ENCODE measurements around the gene SUMO2.
"Not testable (repeated sequence)": the region's sequence is repeated elsewhere in the genome, so short reads cannot be mapped to it uniquely, and the experiment has no call there.

Gene SUMO2

DNA sequence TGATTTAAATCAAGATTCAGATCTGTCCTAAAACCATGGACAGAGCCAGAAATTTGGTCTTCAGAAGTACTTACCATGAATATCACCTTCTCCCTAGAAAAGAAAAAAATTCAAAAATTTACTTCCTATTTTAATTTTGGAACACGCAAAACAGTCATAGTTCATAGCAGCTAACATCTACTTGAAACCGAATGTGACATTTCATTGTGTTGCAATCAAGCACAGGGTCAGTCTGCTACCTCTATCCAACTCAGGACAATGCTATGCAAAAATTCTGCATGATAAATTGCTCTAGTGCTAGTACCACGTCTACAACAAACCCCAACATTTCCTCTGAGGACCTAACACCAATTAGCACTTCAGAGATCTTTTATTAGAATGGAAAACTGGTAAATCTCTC is 36.2 kb downstream of the SUMO2 start:
- in situ Hi-C loops (cut with MboI; ENCODE audit: low sequenced_read_pairs), result no loop called here

DNA sequence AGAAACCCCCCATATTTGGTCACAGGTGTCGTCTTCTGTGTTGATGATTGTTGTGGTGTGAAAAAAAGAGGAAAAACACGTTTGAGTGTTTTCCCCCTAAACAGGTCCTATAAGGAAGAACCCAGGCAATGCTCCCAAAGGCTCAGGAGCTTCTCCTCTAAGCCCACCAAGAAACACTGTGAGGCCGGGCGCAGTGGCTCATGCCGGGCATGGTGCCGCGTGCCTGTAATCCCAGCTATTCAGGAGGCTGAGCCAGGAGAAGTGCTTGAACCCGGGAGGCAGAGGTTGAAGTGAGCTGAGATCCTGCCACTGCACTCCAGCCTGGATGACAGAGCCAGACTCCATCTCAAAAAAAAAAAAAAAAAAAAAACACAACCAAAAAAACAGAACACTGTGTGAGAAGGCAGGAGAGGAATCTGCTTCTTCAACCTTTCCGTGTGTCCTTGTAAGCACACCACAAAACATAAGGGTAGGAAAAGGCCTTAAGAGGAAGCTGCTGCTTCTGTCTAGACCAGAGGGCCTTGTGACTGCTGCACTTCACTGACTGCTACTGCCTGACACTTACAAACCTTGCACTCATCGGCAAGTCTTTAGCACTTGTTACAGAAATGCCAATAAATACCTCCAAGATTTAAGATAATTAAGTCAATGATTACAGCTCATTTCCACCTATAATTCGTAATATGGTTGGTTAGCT is 37.8 kb downstream of the SUMO2 start:
- in situ Hi-C loops (cut with MboI; ENCODE audit: low sequenced_read_pairs), result no loop called here

DNA sequence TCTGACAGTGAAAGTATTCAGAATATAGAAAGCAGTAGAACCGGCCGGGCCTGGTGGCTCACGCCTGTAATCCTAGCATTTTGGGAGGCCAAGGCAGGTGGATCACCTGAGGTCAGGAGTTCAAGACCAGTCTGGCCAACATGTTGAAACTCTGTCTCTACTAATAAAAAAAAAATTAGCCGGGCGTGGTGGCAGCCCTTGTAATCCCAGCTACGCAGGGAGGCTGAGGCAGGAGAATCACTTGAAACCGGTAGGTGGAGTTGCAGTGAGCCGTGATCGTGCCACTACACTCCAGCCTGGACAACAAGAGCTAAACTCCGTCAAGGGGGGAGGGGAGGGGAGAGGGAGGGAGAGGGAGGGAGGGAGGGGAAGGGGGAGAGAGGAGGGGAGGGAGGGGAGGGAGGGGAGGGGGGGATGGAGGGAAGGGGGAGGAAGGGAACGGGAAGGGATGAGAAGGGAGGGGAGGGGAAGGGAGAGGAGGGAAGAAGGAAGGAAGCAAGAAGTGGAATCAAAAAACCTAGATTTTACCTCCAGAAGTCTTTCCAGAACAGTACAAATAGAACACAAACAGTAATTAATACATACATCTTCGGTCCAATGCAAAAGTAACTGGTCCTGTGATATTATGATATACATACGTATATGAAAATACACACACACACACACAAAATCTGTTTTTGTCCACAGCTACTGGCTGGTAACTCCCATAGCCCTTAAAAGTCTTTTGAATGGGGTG is 40.4 kb downstream of the SUMO2 start:
- in situ Hi-C loops (cut with MboI; ENCODE audit: low sequenced_read_pairs), result no loop called here

DNA sequence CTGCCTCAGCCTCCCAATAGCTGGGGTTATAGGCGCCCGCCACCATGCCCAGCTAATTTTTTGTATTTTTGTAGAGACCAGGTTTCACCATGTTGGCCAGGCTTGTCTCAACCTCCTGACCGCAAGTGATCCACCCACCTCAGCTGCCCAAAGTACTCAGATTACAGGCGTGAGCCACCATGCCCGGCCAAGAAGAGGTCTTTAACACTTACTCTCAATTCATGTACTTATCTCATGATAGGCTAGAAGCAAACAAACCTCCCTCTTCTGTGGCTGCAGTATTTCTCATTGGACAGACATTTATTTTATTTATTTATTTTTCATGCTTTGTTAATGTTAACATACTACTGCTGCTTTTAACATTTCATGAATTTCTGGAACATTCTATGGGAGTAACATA is 44.2 kb downstream of the SUMO2 start:
- in situ Hi-C loops (cut with MboI; ENCODE audit: low sequenced_read_pairs), result no loop called here

DNA sequence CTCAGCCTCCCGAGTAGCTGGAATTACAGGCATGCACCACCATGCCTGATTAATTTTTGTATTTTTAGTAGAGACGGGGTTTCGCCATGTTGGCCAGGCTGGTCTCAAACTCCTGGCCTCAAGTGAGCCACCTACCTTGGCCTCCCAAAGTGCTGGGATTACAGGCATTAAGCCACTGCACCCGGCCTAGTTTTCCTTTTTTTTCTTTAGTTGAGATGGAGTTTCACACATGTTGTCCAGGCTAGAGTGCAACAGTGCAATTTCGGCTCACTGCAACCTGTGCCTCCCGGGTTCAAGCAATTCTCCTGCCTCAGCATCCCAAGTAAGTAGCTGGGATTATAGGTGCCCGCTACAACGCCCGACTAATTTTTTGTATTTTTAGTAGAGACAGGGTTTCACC is 45.0 kb downstream of the SUMO2 start:
- in situ Hi-C loops (cut with MboI; ENCODE audit: low sequenced_read_pairs), result not testable (repeated sequence)

DNA sequence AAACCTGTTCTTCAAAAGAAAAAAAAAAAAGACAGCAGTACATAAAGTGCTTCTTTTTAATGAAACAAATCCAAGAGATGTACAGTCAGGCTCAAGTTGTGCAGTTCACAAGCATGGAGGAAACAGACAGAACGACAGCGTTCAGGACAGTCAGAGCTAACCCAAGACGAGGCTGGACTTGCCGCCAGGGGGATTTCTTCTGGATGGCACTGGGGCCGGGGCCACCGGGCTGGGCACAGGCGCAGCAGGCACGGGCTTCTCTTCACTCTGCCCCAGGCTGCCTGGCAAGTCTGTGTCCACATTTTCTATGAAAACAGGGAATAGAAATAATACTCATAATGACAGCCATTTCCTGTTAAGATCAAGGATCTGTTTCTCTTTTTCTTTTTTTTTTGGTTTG is 46.8 kb downstream of the SUMO2 start:
- in situ Hi-C loops (cut with MboI; ENCODE audit: low sequenced_read_pairs), result no loop called here

DNA sequence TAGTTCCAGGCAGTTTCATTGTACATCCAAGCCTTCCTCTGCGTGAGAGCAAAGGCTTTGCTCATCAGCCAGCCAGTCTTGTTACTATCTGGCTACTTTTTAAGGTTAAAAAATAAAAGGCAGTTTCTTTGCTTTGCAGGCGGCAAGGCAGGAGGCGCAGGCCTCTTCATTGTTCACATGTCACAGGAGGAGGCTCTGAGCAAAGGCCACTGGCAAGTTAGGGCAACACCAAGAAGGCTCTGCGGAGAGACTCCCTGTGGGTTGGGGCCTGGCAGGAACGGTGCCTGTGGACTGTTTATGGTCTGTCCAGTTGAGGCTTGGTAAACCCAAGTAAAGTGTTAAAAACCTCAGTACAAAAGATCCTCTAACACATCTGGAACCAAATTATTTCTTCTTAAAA is 47.3 kb downstream of the SUMO2 start:
- in situ Hi-C loops (cut with MboI; ENCODE audit: low sequenced_read_pairs), result no loop called here

DNA sequence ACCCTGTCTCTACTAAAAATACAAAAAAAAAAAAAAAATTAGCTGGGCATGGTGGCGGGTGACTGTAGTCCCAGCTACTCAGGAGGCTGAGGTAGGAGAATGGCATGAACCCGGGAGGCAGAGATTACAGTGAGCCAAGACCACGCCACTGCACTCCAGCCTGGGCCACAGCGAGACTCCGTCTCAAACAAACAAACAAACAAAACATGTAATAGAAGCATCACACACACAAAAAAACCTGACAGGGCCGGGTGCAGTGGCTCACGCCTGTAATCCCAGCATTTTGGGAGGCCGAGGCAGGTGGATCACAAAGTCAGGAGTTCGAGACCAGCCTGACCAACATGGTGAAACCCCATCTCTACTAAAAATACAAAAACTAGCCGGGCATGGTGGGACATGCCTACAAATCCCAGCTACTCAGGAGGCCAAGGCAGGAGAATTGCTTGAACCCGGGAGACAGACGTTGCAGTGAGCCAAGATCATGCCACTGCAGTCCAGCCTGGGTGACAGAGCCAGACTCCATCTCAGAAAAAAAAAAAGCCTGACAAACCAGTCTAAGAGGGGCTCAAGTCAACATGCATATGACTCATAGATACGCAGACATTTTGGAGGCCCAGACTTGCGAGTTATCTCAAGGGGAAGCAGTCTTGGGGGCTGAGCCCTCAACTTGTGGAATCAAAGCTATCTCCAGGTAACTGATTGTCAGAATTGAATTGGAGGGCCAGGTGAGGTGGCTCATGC is 49.0 kb downstream of the SUMO2 start:
- in situ Hi-C loops (cut with MboI; ENCODE audit: low sequenced_read_pairs), result not testable (repeated sequence)

DNA sequence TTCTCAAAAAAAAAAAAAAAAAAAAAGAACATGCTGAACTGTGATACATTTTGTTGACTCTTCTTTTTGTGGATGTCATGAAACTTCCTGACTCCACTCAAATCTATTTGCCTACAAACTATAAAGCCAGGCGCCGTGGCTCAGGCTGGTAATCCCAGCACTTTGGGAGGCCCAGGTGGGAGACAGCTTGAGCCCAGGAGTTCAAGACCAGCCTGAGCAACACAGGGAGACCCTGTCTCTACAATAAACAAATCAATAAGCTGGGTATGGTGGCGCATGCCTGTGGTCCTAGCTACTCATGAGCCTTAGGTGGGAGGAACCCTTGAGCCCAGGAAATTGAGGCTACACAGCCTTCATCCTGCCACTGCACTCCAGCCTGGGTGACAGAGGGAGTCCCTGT is 49.8 kb downstream of the SUMO2 start:
- in situ Hi-C loops (cut with MboI; ENCODE audit: low sequenced_read_pairs), result no loop called here

DNA sequence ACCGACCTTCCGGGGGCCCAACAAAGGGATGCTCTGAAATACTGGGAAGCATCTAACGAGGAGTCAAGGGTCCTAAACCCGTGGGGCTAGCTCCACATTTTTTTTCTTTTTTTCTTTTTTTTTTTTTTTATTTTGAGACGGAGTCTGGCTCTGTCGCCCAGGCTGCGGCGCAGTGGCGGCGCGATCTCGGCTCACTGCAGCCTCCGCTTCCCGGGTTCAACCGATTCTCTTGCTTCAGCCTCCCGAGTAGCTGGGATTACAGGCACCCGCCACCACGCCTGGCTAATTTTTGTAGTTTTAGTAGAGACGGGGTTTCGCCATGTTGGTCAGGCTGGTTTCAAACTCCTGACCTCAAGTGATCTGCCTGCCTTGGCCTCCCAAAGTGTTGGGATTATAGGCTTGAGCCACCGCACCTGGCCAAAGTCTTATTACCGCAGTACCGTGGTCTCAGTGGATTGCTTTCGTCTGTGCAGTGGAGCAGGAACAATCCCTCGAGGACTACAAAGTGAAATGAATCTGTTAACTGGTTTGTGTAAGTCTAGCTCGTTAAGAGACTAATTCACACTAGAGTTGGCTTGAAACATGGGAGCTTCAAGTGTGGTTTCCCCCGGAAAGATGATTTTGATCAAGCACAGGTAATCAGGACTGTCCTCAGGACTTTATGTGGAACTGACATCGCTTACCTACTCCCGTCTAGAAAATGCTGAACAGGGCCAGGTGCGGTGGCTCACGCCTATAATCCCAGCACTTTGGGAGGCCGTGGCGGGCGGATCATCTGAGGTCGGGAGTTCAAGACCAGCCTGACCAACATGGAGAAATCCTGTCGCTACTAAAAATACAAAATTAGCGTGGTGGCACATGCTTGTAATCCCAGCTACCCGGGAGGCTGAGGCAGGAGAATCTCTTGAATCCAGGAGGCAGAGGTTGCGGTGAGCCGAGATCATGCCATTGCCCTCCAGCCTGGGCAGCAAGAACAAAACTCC is 50.5 kb downstream of the SUMO2 start:
- in situ Hi-C loops (cut with MboI; ENCODE audit: low sequenced_read_pairs), result not testable (repeated sequence)

DNA sequence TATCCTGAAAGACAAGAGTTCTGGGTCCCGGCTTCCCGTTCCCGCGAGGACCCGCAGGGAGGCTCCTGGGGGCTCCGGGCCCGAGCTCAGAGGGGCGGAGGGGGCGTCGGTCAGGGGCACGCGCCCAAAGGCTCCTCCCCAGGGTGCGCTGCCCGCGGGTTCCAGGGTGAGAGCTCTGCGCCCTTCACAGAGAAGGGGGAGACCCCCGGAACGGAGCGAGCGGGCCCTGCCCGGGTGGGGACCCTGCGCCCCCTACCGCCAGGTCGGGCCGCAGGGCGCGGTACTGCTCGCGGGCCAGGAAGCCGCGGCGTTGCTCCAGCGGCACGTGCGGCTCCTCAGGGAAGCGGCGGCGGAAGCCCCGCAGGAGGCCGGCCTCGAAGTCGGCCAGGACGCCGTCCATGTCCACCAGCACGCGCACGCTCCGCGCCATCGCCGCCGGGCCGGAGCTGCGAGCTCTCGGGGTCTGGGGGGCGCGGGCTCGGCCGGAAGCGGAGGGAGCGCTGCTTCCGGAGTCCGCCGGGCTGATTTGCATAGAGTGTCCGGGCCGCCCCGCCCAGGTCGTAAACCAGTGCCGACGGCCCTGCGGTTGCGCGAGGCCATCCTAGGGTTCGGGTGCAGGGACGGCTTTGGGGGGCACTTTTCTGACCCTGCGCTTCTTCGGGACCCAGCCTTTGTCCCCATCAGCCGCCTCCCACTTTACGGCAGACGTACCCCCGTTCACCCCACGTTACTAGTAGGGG is 51.3 kb downstream of the SUMO2 start, which contains the start of gene NT5C:
NT5C (minus strand) TSS at position 465 of the 740 bp plus-strand sequence; CDS start at position 430, 35 bp downstream.
- in situ Hi-C loops (cut with MboI; ENCODE audit: low sequenced_read_pairs), result no loop called here

DNA sequence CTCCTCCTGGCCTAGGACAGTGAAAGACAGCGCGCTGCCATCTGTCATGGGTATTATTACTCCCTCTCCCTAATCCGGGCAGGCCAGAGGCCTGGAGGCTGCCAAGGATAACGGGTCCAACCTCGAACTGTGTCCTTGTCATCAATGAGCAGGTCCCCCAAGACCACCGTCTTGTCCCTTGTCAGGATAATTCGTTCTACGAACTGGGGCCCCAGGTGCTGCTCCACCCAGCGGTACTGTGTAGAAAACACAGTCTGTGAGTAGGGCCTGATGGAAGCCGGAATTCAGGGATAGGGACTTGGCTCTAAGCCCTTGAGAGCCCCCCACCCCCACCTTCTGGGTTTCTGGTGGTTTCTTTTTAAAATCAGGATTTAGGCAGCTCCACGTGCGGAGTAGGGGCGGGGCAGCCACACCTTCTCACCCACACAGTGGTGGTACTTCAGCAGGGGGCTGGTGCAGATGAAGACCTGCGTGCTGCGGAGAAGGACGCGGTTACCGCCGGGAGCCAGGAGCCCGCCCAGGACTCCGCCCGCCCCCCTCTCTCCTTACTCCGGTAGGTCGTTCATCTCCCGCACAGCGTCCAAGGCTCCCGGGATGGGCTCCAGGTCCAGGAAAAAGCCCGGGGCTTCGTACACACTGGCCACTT is 52.0 kb downstream of the SUMO2 start:
- in situ Hi-C loops (cut with MboI; ENCODE audit: low sequenced_read_pairs), result no loop called here

DNA sequence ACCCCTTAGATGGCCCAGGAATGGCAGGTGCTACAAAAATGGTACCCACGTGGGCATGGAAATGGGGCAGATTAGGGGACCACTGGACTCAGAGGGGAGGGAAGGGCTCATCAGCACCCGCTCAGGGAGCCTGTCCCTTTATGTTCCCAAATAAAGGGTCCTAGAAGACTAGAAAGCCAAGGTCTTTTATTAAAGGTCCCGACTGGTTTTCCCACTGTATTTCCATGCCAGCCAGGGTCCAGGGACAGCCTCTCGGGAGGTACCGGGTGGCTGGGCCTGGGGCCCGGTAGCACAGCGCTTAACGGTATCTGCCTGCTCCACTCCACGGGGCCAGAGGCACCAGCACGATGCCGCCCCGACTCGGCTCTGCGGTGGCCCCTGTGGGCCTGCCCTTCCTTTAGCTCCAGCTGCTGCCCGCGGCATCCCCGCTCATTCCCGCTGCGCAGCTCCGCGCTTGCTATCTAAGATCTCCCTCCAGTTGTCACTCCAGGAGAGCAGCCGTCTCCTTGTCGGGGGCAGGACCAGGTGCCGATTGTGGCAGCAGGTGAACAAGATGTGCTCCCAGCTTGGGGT is 52.6 kb downstream of the SUMO2 start:
- in situ Hi-C loops (cut with MboI; ENCODE audit: low sequenced_read_pairs), result no loop called here

DNA sequence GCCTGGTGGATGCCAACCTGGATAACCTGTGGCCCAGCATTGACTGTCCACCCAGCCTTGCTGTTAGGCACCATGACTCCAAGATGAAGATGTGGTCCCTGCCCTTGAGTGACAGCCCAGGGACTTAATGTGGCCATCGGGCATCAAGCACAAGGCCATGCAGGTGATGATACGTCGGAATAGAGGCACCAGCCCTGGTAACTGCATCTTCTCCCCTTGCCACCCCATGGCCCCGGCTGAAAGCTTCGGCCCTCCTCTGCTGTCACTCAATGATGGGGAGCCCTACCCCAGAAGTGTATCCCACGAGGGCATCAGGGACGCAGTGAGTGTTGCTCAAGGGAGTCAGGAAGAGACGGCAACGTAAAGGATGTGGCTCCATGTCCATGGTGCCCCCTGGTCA is 53.2 kb downstream of the SUMO2 start:
- in situ Hi-C loops (cut with MboI; ENCODE audit: low sequenced_read_pairs), result no loop called here

DNA sequence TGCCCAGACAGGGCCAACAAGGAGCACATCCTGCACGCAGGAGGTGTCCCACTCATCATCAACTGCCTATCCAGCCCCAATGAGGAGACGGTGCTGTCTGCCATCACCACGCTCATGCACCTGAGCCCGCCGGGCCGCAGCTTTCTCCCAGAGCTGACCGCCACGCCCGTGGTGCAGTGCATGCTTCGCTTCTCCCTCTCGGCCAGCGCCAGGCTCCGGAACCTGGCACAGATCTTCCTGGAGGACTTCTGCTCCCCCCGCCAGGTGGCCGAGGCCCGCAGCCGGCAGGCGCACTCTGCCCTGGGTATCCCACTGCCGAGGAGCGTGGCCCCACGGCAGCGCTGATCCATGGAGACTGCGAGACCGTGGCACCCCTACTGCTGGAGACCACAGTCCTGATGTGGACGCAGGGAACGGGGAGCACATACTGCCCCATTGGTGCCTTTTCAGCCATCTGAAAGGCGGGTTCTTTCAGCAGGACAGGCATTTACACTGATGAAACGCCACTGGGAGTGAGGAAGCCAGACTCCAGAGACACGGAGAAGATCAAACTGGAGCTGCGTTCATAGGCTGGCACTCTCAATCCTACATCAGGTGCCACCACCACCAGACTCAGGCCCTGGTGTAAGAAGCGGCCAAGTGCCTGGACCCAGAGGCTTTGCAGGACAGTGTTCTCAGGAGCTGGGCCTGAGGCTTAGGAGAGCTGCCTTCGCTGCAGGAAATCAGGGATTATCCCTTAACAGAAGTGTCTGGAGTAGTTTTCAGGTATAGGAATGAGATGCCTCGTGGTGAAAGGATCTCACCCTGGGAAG is 53.9 kb downstream of the SUMO2 start:
- in situ Hi-C loops (cut with MboI; ENCODE audit: low sequenced_read_pairs), result no loop called here

DNA sequence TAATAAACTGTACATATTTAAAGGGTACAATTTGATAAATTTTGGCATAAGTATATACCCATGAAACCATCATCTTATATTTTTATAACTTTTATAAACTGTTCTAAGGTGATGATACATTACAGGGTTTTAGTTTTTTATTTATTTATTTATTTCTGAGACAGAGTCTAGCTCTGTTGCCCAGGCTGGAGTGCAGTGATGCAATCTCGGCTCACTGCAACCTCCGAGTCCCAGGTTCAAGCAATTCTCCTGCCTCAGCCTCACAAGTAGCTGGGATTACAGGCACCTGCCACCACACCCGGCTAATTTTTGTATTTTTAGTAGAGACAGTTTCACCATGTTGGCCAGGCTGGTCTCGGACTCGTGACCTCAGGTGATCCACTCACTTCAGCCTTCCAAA is 54.8 kb downstream of the SUMO2 start:
- in situ Hi-C loops (cut with MboI; ENCODE audit: low sequenced_read_pairs), result not testable (repeated sequence)

DNA sequence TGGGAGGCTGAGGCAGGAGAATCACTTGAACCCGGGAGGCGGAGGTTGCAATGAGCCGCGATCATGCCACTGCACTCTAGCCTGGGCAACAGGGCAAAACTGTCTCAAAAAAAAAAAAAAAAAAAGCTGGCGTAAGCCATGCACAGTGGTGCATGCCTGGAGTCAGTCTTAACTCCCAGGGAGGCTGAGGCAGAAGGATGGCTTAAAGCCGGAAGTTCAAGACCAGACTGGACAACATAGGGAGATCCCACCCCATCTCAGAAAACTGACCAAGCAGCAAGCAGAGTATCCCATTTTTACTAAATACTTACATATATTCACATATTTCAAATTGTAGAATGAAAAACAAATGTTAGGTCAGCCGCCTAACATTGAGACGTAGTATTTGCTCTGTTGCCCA is 55.8 kb downstream of the SUMO2 start:
- in situ Hi-C loops (cut with MboI; ENCODE audit: low sequenced_read_pairs), result no loop called here

DNA sequence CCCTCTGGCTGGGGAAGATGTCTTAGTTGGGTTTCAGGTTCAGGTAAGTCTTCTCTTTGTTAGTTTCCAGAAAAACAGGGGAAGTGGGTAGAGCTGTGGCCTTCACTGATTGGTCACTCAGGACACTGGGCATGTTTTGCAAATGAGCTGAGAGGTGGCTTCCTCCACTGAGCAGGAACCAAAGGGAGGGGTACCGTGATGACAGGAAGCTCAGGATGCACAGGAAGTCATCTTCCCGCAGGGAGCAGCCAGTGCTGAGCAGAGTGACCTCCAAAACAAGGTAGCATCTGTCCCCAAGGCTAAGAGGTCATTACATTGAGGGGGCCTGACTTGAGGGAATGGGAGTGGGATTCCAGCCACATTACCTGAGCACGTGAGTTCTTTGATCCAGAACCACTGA is 56.8 kb downstream of the SUMO2 start:
- in situ Hi-C loops (cut with MboI; ENCODE audit: low sequenced_read_pairs), result no loop called here
